Testis (tissue), 3 donors: Measurements from ENCODE around the gene OTULINL. TPM values are rescaled to one million over a fixed set of nuclear protein-coding genes. Genes with fewer than 3 reads are reported as not detected.

Source experiments
- DNase-seq: peaks from one replicate; pipeline ENCODE4 v3.0.0-alpha.2; 2019
- H3K27ac ChIP-seq, 2 donors: fragments of 200-600 bp; sonication (generic); one replicate each; pipeline ENCODE4 v1.5.1; 2019
- H3K27me3 ChIP-seq: fragments of 200-600 bp; sonication (generic); one replicate; pipeline ENCODE4 v1.5.1; 2019
- H3K36me3 ChIP-seq: fragments of 200-600 bp; sonication (generic); one replicate; pipeline ENCODE4 v1.5.1; 2017; ENCODE audit warnings: low read depth; ENCODE audit errors: missing control alignments
- H3K4me1 ChIP-seq: fragments of 200-600 bp; sonication (generic); one replicate; pipeline ENCODE4 v1.5.1; 2019
- H3K4me3 ChIP-seq, 2 donors: fragments of 200-600 bp; sonication (generic); one replicate each; pipeline ENCODE4 v1.5.1; 2017 to 2019
- H3K9me3 ChIP-seq: fragments of 200-600 bp; sonication (generic); one replicate; pipeline ENCODE4 v1.5.1; 2017
- POLR2A ChIP-seq: fragments of 450-650 bp; IDR thresholded peaks from one replicate; pipeline ENCODE4 v1.6.1; 2017; ENCODE audit warnings: antibody characterized with exemption, mild to moderate bottlenecking, moderate library complexity
- WGBS, 2 donors: methylation state at CpG; one replicate each; pipeline ENCODE4 v1.1.5; 2018; 5-methylcytosine and 5-hydroxymethylcytosine counted together
- intact Hi-C: fragments of 100-400 bp; cut with DNase I; formaldehyde crosslinking; loops from one replicate; pipeline ENCODE4 v1.15.1; 2023; ENCODE audit warnings: low total_unique reads
- polyA plus RNA-seq: library from polyadenylated mRNA; stranded (reverse); fragments of 350-450 nt; fragmentation: Illumina TruSeq; extraction: RNeasy Lipid Tissue Mini Kit (QIAGEN cat#74804); gene quantifications from one replicate; pipeline ENCODE4 v1.2.3, GENCODE V29; 2014; ENCODE audit warnings: low read depth, low replicate concordance; ENCODE audit not compliant: insufficient read depth
- total RNA-seq, 2 donors: library from RNA; depleted of rRNA; stranded (reverse); fragments of >200 nt; gene quantifications; one replicate each; pipeline ENCODE4 v1.2.3, GENCODE V29; 2016
- TF ChIP-seq, protein P1 (sequence below), 3 experiments: fragments of 450-650 bp in 2 of 3; fragments of 200-600 bp in 1 of 3; sonication (generic) in 1 of 3; IDR thresholded peaks; one replicate each; pipeline ENCODE4 v1.5.1; 2016 to 2019; ENCODE audit warnings: antibody characterized with exemption in 3 of 3, mild to moderate bottlenecking in 2 of 3, moderate library complexity in 1 of 3

The OTULINL gene
- total and polyA plus RNA-seq, 3 donors from 2014 or later: 10.2 to 11.3 (median 10.5) TPM

GRCh38 chr5:14615365-14615764 lies 33.8 kb downstream of the OTULINL start:
- intact Hi-C loops: no loop called here
- TF ChIP-seq, protein P1, sequence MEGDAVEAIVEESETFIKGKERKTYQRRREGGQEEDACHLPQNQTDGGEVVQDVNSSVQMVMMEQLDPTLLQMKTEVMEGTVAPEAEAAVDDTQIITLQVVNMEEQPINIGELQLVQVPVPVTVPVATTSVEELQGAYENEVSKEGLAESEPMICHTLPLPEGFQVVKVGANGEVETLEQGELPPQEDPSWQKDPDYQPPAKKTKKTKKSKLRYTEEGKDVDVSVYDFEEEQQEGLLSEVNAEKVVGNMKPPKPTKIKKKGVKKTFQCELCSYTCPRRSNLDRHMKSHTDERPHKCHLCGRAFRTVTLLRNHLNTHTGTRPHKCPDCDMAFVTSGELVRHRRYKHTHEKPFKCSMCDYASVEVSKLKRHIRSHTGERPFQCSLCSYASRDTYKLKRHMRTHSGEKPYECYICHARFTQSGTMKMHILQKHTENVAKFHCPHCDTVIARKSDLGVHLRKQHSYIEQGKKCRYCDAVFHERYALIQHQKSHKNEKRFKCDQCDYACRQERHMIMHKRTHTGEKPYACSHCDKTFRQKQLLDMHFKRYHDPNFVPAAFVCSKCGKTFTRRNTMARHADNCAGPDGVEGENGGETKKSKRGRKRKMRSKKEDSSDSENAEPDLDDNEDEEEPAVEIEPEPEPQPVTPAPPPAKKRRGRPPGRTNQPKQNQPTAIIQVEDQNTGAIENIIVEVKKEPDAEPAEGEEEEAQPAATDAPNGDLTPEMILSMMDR (IDR thresholded peaks at IDR 0.05): no peak
- no peak for TF ChIP-seq POLR2A
- Histone ChIP-seq H3K9me3 (no peaks in the 10 kb centered on the region), H3K27me3 (no peaks in the 10 kb centered on the region), H3K27ac (no peak overlapping the region), H3K4me1 (no peaks in the 10 kb centered on the region), H3K4me3 (no peak overlapping the region), H3K36me3 (no peaks in the 10 kb centered on the region)
- no peak for DNase-seq
- 96 to 97% methylated on average over 4 of the region's 4 CpGs for WGBS, 2 donors

DNA sequence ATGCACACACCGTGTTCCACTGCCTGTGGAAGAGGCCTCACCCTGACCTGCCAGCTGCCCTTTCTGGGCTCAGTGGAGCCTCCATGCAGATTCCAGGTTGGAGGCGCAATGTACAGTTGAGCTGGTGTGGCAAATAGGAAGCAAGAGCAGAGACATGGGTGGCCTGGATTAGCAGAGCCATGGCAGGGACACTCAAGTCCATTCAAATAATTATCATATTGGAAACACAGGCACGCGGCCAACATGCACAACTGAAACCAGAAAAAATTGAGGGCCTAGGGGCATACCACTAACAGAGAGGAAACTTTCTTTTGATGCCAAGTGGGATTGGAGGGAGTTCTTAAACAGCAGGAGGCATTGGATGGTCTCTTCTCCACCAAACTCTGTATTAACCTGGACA lies 35.8 kb downstream of the OTULINL start:
- intact Hi-C loops: no loop called here
- no peak for TF ChIP-seq POLR2A
- TF ChIP-seq, protein P1 (IDR thresholded peaks at IDR 0.05): no peak
- WGBS, 2 donors: 82 to 92% methylated on average over 4 of the region's 4 CpGs
- no peak for DNase-seq
- no peaks in the 10 kb centered on the region for H3K4me1 ChIP-seq
- no peaks in the 10 kb centered on the region for H3K27me3 ChIP-seq
- H3K4me3 ChIP-seq: no peak overlapping the region
- no peaks in the 10 kb centered on the region for H3K36me3 ChIP-seq
- no peaks in the 10 kb centered on the region for H3K9me3 ChIP-seq
- H3K27ac ChIP-seq: no peak overlapping the region

- no peak overlapping the region for H3K4me3 ChIP-seq
- H3K9me3 ChIP-seq: no peaks in the 10 kb centered on the region
- no peaks in the 10 kb centered on the region for H3K36me3 ChIP-seq
- H3K27ac ChIP-seq: no peak overlapping the region
- no peak for DNase-seq
- intact Hi-C loops: no loop called here
- H3K27me3 ChIP-seq: no peaks in the 10 kb centered on the region
- no peak for TF ChIP-seq POLR2A
- TF ChIP-seq, protein P1 (IDR thresholded peaks at IDR 0.05): no peak
- H3K4me1 ChIP-seq: no peaks in the 10 kb centered on the region
Observed at GRCh38 chr5:14627270-14627669, 45.7 kb downstream of the OTULINL start.

DNA sequence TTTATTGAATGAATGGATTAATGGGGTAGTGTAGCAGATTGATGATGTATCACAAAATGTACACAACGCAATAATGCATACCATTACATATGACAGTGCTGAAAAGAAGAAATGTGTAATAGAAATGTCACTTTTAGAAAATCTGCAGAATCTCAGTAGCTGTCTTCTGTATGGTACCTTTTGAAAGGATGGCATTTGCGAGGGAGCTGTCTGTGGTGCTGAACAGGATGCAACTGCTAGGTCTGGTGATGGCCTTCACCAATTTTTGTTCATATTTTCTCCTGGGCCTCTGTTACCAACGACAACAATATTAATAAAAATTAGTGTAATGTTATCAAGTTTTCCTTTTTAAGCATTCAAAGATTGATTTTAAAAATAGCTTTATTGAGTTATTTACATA lies 46.8 kb downstream of the OTULINL start:
- intact Hi-C loops: no loop called here
- Histone ChIP-seq H3K36me3 (no peaks in the 10 kb centered on the region), H3K4me3 (no peak overlapping the region), H3K9me3 (no peaks in the 10 kb centered on the region), H3K4me1 (no peaks in the 10 kb centered on the region), H3K27me3 (no peaks in the 10 kb centered on the region), H3K27ac (no peak overlapping the region)
- peak; percentile 37 for DNase-seq
- TF ChIP-seq, protein P1 (IDR thresholded peaks at IDR 0.05): no peak
- no peak for TF ChIP-seq POLR2A
- 9 to 15% methylated on average over 3 of the region's 3 CpGs for WGBS, 2 donors

DNA sequence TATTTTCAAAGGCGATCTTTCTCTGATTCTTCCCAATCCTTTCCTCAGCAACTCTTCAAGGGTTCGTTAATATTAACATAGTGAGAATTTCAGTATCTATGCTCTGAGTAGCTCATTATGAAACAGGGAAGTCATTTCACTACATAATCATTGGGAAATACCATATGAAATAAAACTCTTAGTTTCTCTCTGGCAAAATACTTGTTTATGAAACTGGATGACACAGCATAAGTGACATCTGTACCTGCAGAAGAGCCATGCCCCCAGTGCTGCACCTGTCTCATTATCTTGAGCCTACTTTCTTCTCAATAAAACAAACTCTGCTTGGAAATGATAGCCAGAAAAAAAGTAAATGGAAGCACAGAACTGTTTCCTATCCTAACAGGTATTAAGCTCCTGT lies 49.1 kb downstream of the OTULINL start:
- no peaks in the 10 kb centered on the region for H3K9me3 ChIP-seq
- 79 to 80% methylated on average over 2 of the region's 2 CpGs for WGBS, 2 donors
- no peak overlapping the region for H3K4me3 ChIP-seq
- DNase-seq: no peak
- TF ChIP-seq, protein P1 (IDR thresholded peaks at IDR 0.05): no peak
- TF ChIP-seq POLR2A: no peak
- no peaks in the 10 kb centered on the region for H3K36me3 ChIP-seq
- no peaks in the 10 kb centered on the region for H3K27me3 ChIP-seq
- H3K4me1 ChIP-seq: no peaks in the 10 kb centered on the region
- H3K27ac ChIP-seq: no peak overlapping the region
- intact Hi-C loops: no loop called here
